Cerebellar cortex (tissue), 1 donor: ENCODE data around the gene CACYBP.

Experiments used
- DNase-seq: peaks from one replicate; pipeline ENCODE4 v3.0.0-alpha.2; 2015; ENCODE audit warnings: low spot score

CACYBP gene

GRCh38 chr1:174974711-174975119 is 25.0 kb upstream of the CACYBP start:
- peak; percentile 94 for DNase-seq

- no peak for DNase-seq
These were observed 24.0 kb upstream of the CACYBP start for GRCh38 chr1:174975764-174976163.

GRCh38 chr1:174976436-174977108 is 23.2 kb upstream of the CACYBP start:
- no peak for DNase-seq

GRCh38 chr1:174982971-174983689 is 16.6 kb upstream of the CACYBP start:
- peak; percentile 71 for DNase-seq

GRCh38 chr1:174984952-174985351 is 14.8 kb upstream of the CACYBP start:
- no peak for DNase-seq

- no peak for DNase-seq
These were observed 11.2 kb upstream of the CACYBP start for GRCh38 chr1:174988539-174988938.

- no peak for DNase-seq
These were observed 10.8 kb upstream of the CACYBP start for GRCh38 chr1:174988986-174989385.

- no peak for DNase-seq
These were observed 10.1 kb upstream of the CACYBP start for GRCh38 chr1:174989536-174990220.

GRCh38 chr1:174990382-174990999 is 9.3 kb upstream of the CACYBP start:
- DNase-seq, result no peak

GRCh38 chr1:174991473-174991872 is 8.3 kb upstream of the CACYBP start:
- no peak for DNase-seq

- no peak for DNase-seq
These were observed 4.6 kb upstream of the CACYBP start for GRCh38 chr1:174995121-174995520.

- DNase-seq, result no peak
These were observed 3.8 kb upstream of the CACYBP start for GRCh38 chr1:174995916-174996315.

GRCh38 chr1:174996476-174996875 is 3.3 kb upstream of the CACYBP start:
- no peak for DNase-seq

GRCh38 chr1:174997041-174997440 is 2.7 kb upstream of the CACYBP start:
- DNase-seq, result no peak

- DNase-seq, result peak; percentile 81
These were observed 1.1 kb upstream of the CACYBP start for GRCh38 chr1:174998569-174999215.

GRCh38 chr1:174999216-174999935 is 371 bp upstream of the CACYBP start:
- DNase-seq, result peak; percentile 99

- no peak for DNase-seq
These were observed 995 bp downstream of the CACYBP start for GRCh38 chr1:175000697-175001187.

- DNase-seq, result no peak
These were observed 3.3 kb downstream of the CACYBP start for GRCh38 chr1:175002910-175003517.

- DNase-seq, result no peak
These were observed 3.8 kb downstream of the CACYBP start for GRCh38 chr1:175003521-175003920.

- no peak for DNase-seq
These were observed 5.5 kb downstream of the CACYBP start for GRCh38 chr1:175005085-175005783.
